Measurements from ENCODE around the gene UCKL1. TPM values are rescaled to one million over a fixed set of nuclear protein-coding genes. Genes with fewer than 3 reads are reported as not detected.
A peak's percentile ranks its signal among the peaks of the same experiment; 100 is the strongest.
"Not testable (repeated sequence)": the region's sequence is repeated elsewhere in the genome, so short reads cannot be mapped to it uniquely, and the experiment has no call there.

Gene UCKL1
- total RNA-seq, 1 donor from 2014 or later, result 130 TPM

- Mint-ChIP-seq H3K27ac (ENCODE audit: unreplicated experiment) (no peak overlapping the region), H3K4me1 (ENCODE audit: low read depth, unreplicated experiment) (no peaks in the 10 kb centered on the region), H3K9me3 (ENCODE audit: unreplicated experiment) (peaks cover 6% of the 10 kb centered on the region), H3K36me3 (ENCODE audit: unreplicated experiment) (no peaks in the 10 kb centered on the region), H3K4me3 (ENCODE audit: unreplicated experiment) (no peak overlapping the region), H3K27me3 (ENCODE audit: unreplicated experiment) (peaks cover 6% of the 10 kb centered on the region)
- no peak for TF ChIP-seq CTCF (IDR thresholded peaks at IDR 0.05; ENCODE audit: partially characterized antibody, unreplicated experiment)
- DNase-seq, result no peak
Measured at GRCh38 chr20:63919130-63919529, 37.1 kb downstream of the UCKL1 start.

GRCh38 chr20:63917811-63918210 is 38.4 kb downstream of the UCKL1 start:
- DNase-seq, result no peak
- no peak for TF ChIP-seq CTCF (IDR thresholded peaks at IDR 0.05; ENCODE audit: partially characterized antibody, unreplicated experiment)
- Mint-ChIP-seq H3K36me3 (ENCODE audit: unreplicated experiment) (no peaks in the 10 kb centered on the region), H3K27ac (ENCODE audit: unreplicated experiment) (no peak overlapping the region), H3K9me3 (ENCODE audit: unreplicated experiment) (peaks cover 6% of the 10 kb centered on the region), H3K4me3 (ENCODE audit: unreplicated experiment) (no peak overlapping the region), H3K4me1 (ENCODE audit: low read depth, unreplicated experiment) (peaks cover 5% of the 10 kb centered on the region), H3K27me3 (ENCODE audit: unreplicated experiment) (peaks cover 9% of the 10 kb centered on the region)

- not testable (repeated sequence) for H3K4me1 Mint-ChIP-seq (ENCODE audit: low read depth, unreplicated experiment); H3K36me3 Mint-ChIP-seq (ENCODE audit: unreplicated experiment)
Measured at GRCh38 chr20:63916371-63916939, 39.8 kb downstream of the UCKL1 start.

GRCh38 chr20:63915471-63915870 is 40.7 kb downstream of the UCKL1 start:
- peaks cover 5% of the 10 kb centered on the region for H3K4me1 Mint-ChIP-seq (ENCODE audit: low read depth, unreplicated experiment)
- no peak for DNase-seq
- TF ChIP-seq CTCF (IDR thresholded peaks at IDR 0.05; ENCODE audit: partially characterized antibody, unreplicated experiment), result no peak
- no peaks in the 10 kb centered on the region for H3K36me3 Mint-ChIP-seq (ENCODE audit: unreplicated experiment)
- H3K9me3 Mint-ChIP-seq (ENCODE audit: unreplicated experiment), result peaks cover 6% of the 10 kb centered on the region
- no peak overlapping the region for H3K4me3 Mint-ChIP-seq (ENCODE audit: unreplicated experiment)
- peaks cover 9% of the 10 kb centered on the region for H3K27me3 Mint-ChIP-seq (ENCODE audit: unreplicated experiment)
- no peak overlapping the region for H3K27ac Mint-ChIP-seq (ENCODE audit: unreplicated experiment)

More at GRCh38 chr20:63916371-63916939, 39.8 kb downstream of the UCKL1 start:
- H3K27ac Mint-ChIP-seq (ENCODE audit: unreplicated experiment); H3K27me3 Mint-ChIP-seq (ENCODE audit: unreplicated experiment); H3K9me3 Mint-ChIP-seq (ENCODE audit: unreplicated experiment); DNase-seq: not testable (repeated sequence)
- H3K4me3 Mint-ChIP-seq (ENCODE audit: unreplicated experiment), result peak overlapping the region; percentile 42

DNA sequence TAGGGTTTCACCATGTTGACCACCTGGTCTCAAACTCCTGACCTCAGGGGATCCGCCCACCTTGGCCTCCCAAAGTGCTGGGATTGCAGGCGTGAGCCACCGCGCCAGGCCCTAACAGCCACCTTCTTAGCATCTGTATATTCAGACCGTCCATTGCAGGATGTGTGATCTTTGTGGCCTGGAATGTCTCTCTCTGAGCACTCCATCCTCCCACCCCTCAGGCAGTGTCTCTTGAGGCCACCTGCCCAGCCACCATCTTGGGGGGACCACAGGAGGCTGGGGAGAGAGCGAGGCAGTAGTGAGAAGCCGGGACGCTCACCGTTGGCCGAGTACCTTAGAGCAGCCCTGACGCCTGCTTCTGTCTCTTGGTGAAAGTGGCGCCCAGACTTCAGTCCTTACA is 42.4 kb downstream of the UCKL1 start:
- peaks cover 9% of the 10 kb centered on the region for H3K27me3 Mint-ChIP-seq (ENCODE audit: unreplicated experiment)
- H3K27ac Mint-ChIP-seq (ENCODE audit: unreplicated experiment), result no peak overlapping the region
- H3K4me3 Mint-ChIP-seq (ENCODE audit: unreplicated experiment), result no peak overlapping the region
- no peak for TF ChIP-seq CTCF (IDR thresholded peaks at IDR 0.05; ENCODE audit: partially characterized antibody, unreplicated experiment)
- H3K36me3 Mint-ChIP-seq (ENCODE audit: unreplicated experiment), result no peaks in the 10 kb centered on the region
- no peak for DNase-seq
- H3K4me1 Mint-ChIP-seq (ENCODE audit: low read depth, unreplicated experiment), result peaks cover 9% of the 10 kb centered on the region
- H3K9me3 Mint-ChIP-seq (ENCODE audit: unreplicated experiment), result peaks cover 6% of the 10 kb centered on the region

Measured in glutamatergic neuron (in vitro differentiated cells).